ENCODE measurements around the gene THAP8. TPM values are rescaled to one million over a fixed set of nuclear protein-coding genes. Genes with fewer than 3 reads are reported as not detected.

The THAP8 gene
- total and polyA plus RNA-seq, 2 of the 13 experiments (the other 11 are each of a cell fraction or from before 2014, with no cell fraction given): 1.7 to 3.7 TPM

DNA sequence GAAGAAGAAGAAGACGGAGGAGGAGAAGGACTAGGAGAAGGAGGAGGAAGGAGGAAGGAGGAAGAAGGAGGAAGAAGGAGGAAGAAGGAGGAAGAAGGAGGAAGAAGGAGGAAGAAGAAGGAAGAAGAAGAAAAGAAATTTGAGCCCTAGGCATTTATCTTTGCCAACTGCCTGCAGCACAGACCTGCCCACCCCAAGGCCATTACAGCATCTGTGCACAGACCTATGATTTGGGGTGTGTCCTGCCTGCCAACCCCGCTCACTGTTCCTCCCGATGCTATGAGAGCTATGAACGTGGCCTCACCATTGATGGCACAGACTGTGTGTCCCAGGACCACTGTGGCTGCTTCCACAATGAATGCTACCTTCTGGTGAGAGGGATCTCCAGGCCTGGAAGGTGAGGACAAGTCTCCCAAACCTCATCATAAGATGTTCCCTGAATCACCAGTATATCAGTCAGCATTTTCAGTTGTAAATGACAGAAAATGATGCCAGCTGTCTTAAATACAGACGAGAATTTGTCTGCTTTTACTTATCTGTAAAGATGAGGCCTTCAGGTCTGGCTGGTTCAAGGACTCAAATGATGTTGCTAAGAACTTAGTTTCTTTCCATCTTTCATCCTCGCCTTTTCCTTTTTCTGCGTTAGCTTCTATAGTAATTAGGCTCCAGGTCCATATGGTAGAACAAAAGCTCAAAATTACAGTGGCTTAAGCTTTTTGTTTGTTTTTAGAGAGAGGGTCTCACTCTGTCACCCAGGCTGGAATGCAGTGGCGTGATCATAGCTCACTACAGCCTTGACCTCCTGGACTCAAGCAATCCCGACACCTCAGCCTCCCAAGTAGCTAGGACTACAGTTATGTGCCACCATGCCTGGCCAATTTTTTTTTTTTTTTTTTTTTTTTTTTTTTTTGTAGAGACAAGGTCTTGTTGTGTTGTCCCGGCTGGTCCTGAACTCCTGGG lies 63.0 kb downstream of the THAP8 start (continued):
- no peak for TF ChIP-seq ZNF513 (CRISPR knock-in tag; conservative IDR thresholded peaks at IDR 0.05)
- TF ChIP-seq AKAP8 (CRISPR knock-in tag; IDR thresholded peaks at IDR 0.05): no peak
- TF ChIP-seq ARID5B (CRISPR knock-in tag; IDR thresholded peaks at IDR 0.05): peak; percentile 42; the same call in 1 of the 2 replicates
- TF ChIP-seq PATZ1 (CRISPR knock-in tag; IDR thresholded peaks at IDR 0.05): no peak
- TF ChIP-seq SRY (CRISPR knock-in tag; IDR thresholded peaks at IDR 0.05): no peak
- no peak for TF ChIP-seq ZNF251 (CRISPR knock-in tag; IDR thresholded peaks at IDR 0.05)
- no peak for TF ChIP-seq SPEN (CRISPR knock-in tag; IDR thresholded peaks at IDR 0.05; ENCODE audit: low read depth)
- TF ChIP-seq HMG20A (CRISPR knock-in tag; IDR thresholded peaks at IDR 0.05; ENCODE audit: borderline replicate concordance): no peak
- TF ChIP-seq HIVEP1 (CRISPR knock-in tag; IDR thresholded peaks at IDR 0.05): no peak
- no peak for TF ChIP-seq ZNF609 (CRISPR knock-in tag; IDR thresholded peaks at IDR 0.05; ENCODE audit: borderline replicate concordance)
- TF ChIP-seq ZNF777 (CRISPR knock-in tag; IDR thresholded peaks at IDR 0.05): no peak
- 0 out of 2 replicates have a peak, but pooled peaks have one; percentile 6 for TF ChIP-seq BHLHE40 (IDR thresholded peaks at IDR 0.05; ENCODE audit: low read length)
- TF ChIP-seq KMT2A (CRISPR knock-in tag; IDR thresholded peaks at IDR 0.05): no peak
- TF ChIP-seq CTCF (CRISPR knock-in tag; IDR thresholded peaks at IDR 0.05): no peak
